Thyroid gland (tissue), 4 donors: Measurements from ENCODE around the gene GAREM1. TPM values are rescaled to one million over a fixed set of nuclear protein-coding genes. Genes with fewer than 3 reads are reported as not detected.

ENCODE experiments used
- DNase-seq, 2 donors: peaks; one replicate each; pipeline ENCODE4 v3.0.0-alpha.2; 2019
- H3K27ac ChIP-seq, 3 donors: fragments of 200-600 bp; sonication (generic); 1 replicate in 2 of 3; 2 replicates in 1 of 3; pipeline ENCODE4 v1.5.1; 2016 to 2019; ENCODE audit warnings: mild to moderate bottlenecking in 1 of 3, moderate library complexity in 1 of 3
- H3K27me3 ChIP-seq: fragments of 200-600 bp; sonication (generic); one replicate; pipeline ENCODE4 v1.5.1; 2019
- H3K36me3 ChIP-seq, 2 donors: fragments of 200-600 bp; sonication (generic); one replicate each; pipeline ENCODE4 v1.5.1; 2016 to 2019
- H3K4me1 ChIP-seq, 2 donors: fragments of 200-600 bp; sonication (generic); one replicate each; pipeline ENCODE4 v1.5.1; 2017 to 2019
- H3K4me3 ChIP-seq, 3 donors: fragments of 200-600 bp; sonication (generic); replicated peaks in 1 of 3; 1 replicate in 2 of 3; 2 replicates in 1 of 3; pipeline ENCODE4 v1.5.1; 2016; ENCODE audit warnings: mild to moderate bottlenecking in 1 of 3
- H3K9me3 ChIP-seq: fragments of 200-600 bp; sonication (generic); one replicate; pipeline ENCODE4 v1.5.1; 2017
- CTCF ChIP-seq, 6 experiments: fragments of 200-600 bp in 3 of 6; fragments of 450-650 bp in 3 of 6; sonication (generic) in 3 of 6; IDR thresholded peaks; one replicate each; pipeline ENCODE4 v1.5.1; 2016 to 2019; ENCODE audit warnings: antibody characterized with exemption in 6 of 6, mild to moderate bottlenecking in 2 of 6, inconsistent platforms in 1 of 6, moderate library complexity in 1 of 6
- POLR2A ChIP-seq, 2 donors: fragments of 450-650 bp; IDR thresholded peaks; one replicate each; pipeline ENCODE4 v1.6.1; 2017; ENCODE audit warnings: antibody characterized with exemption in 2 of 2, mild to moderate bottlenecking in 2 of 2, moderate library complexity in 1 of 2
- WGBS, 2 donors: methylation state at CpG; one replicate each; pipeline ENCODE4 v1.1.5; 2017; 5-methylcytosine and 5-hydroxymethylcytosine counted together
- intact Hi-C: fragments of 100-400 bp; cut with DNase I; formaldehyde crosslinking; loops from one replicate; pipeline ENCODE4 v1.15.1; 2023
- total RNA-seq, 4 donors: library from RNA; depleted of rRNA; stranded (reverse); fragments of >200 nt; gene quantifications; one replicate each; pipeline ENCODE4 v1.2.3, GENCODE V29; 2016

Gene GAREM1
- total RNA-seq, 4 donors from 2014 or later: 4.6 to 6.8 (median 5.8) TPM

GRCh38 chr18:32450026-32450691 is 20.5 kb downstream of the GAREM1 start:
- Histone ChIP-seq H3K27ac (no peak overlapping the region), H3K4me3 (no peak overlapping the region), H3K27me3 (no peaks in the 10 kb centered on the region), H3K36me3 (no peaks in the 10 kb centered on the region), H3K4me1 (no peaks in the 10 kb centered on the region), H3K9me3 (no peaks in the 10 kb centered on the region)
- no peak for TF ChIP-seq CTCF (IDR thresholded peaks at IDR 0.05)
- no peak for TF ChIP-seq POLR2A (IDR thresholded peaks at IDR 0.05)
- 85 to 88% methylated on average over 3 of the region's 3 CpGs for WGBS, 2 donors
- intact Hi-C loops: no loop called here
- DNase-seq: no peak

GRCh38 chr18:32446780-32447179 is 23.9 kb downstream of the GAREM1 start:
- WGBS, 2 donors: 80 to 81% methylated on average over 3 of the region's 3 CpGs
- no peak for DNase-seq
- no peaks in the 10 kb centered on the region for H3K36me3 ChIP-seq

GRCh38 chr18:32445846-32446245 is 24.8 kb downstream of the GAREM1 start:
- no peak for DNase-seq
- intact Hi-C loops: no loop called here
- Histone ChIP-seq H3K36me3 (no peaks in the 10 kb centered on the region), H3K9me3 (no peaks in the 10 kb centered on the region), H3K27ac (no peak overlapping the region), H3K27me3 (no peaks in the 10 kb centered on the region), H3K4me3 (no peak overlapping the region), H3K4me1 (no peaks in the 10 kb centered on the region)
- TF ChIP-seq CTCF (IDR thresholded peaks at IDR 0.05) (no peak), POLR2A (IDR thresholded peaks at IDR 0.05) (no peak)
- 92 to 95% methylated on average over 1 of the region's 1 CpG for WGBS, 2 donors

More at GRCh38 chr18:32446780-32447179, 23.9 kb downstream of the GAREM1 start:
- Histone ChIP-seq H3K9me3 (no peaks in the 10 kb centered on the region), H3K4me3 (no peak overlapping the region), H3K4me1 (no peaks in the 10 kb centered on the region), H3K27ac (no peak overlapping the region), H3K27me3 (no peaks in the 10 kb centered on the region)
- TF ChIP-seq CTCF (IDR thresholded peaks at IDR 0.05) (no peak), POLR2A (IDR thresholded peaks at IDR 0.05) (no peak)
- intact Hi-C loops: no loop called here

GRCh38 chr18:32443706-32444215 is 26.9 kb downstream of the GAREM1 start:
- DNase-seq: no peak
- intact Hi-C loops: no loop called here
- 90 to 96% methylated on average over 5 of the region's 5 CpGs for WGBS, 2 donors
- Histone ChIP-seq H3K27ac (no peak overlapping the region), H3K9me3 (no peaks in the 10 kb centered on the region), H3K4me1 (no peaks in the 10 kb centered on the region), H3K4me3 (no peak overlapping the region), H3K27me3 (no peaks in the 10 kb centered on the region), H3K36me3 (no peaks in the 10 kb centered on the region)
- TF ChIP-seq POLR2A (IDR thresholded peaks at IDR 0.05) (no peak), CTCF (IDR thresholded peaks at IDR 0.05) (no peak)

GRCh38 chr18:32443033-32443705 is 27.5 kb downstream of the GAREM1 start:
- TF ChIP-seq POLR2A (IDR thresholded peaks at IDR 0.05): no peak
- no peak for TF ChIP-seq CTCF (IDR thresholded peaks at IDR 0.05)
- H3K4me1 ChIP-seq: no peaks in the 10 kb centered on the region
- intact Hi-C loops: no loop called here
- 88 to 89% methylated on average over 2 of the region's 2 CpGs for WGBS, 2 donors
- no peak for DNase-seq
- H3K36me3 ChIP-seq: no peaks in the 10 kb centered on the region
- H3K9me3 ChIP-seq: no peaks in the 10 kb centered on the region
- no peaks in the 10 kb centered on the region for H3K27me3 ChIP-seq
- H3K4me3 ChIP-seq: no peak overlapping the region
- no peak overlapping the region for H3K27ac ChIP-seq
